Spleen (tissue), 11 donors: ENCODE measurements around the gene POSTN. TPM values are rescaled to one million over a fixed set of nuclear protein-coding genes. Genes with fewer than 3 reads are reported as not detected.

Source experiments
- DNase-seq: peaks from one replicate; pipeline ENCODE4 v3.0.0-alpha.2; 2020
- H3K27ac ChIP-seq, 8 donors: fragments of 200-600 bp; sonication (generic) in 7 of 8; 1 replicate in 4 of 8; 2 replicates in 4 of 8; pipeline versions ENCODE4 v1.5.0 to v1.8.0; 2016 to 2021; ENCODE audit warnings: inconsistent platforms in 4 of 8, mild to moderate bottlenecking in 4 of 8, moderate library complexity in 1 of 8
- H3K27me3 ChIP-seq, 7 donors: fragments of 200-600 bp; sonication (generic) in 6 of 7; replicated peaks in 1 of 7; 1 replicate in 4 of 7; 2 replicates in 3 of 7; pipeline versions ENCODE4 v1.5.0 to v1.8.0; 2016 to 2021; ENCODE audit warnings: inconsistent platforms in 3 of 7, mild to moderate bottlenecking in 1 of 7
- H3K36me3 ChIP-seq, 6 donors: fragments of 200-600 bp; sonication (generic) in 5 of 6; 1 replicate in 4 of 6; 2 replicates in 2 of 6; pipeline versions ENCODE4 v1.5.0 to v1.8.0; 2016 to 2021; ENCODE audit warnings: inconsistent platforms in 2 of 6
- H3K4me1 ChIP-seq, 6 donors: fragments of 200-600 bp; sonication (generic) in 5 of 6; 1 replicate in 3 of 6; 2 replicates in 3 of 6; pipeline versions ENCODE4 v1.5.0 to v1.8.0; 2016 to 2021; ENCODE audit warnings: inconsistent platforms in 3 of 6
- H3K4me3 ChIP-seq, 8 donors: fragments of 200-600 bp; sonication (generic) in 7 of 8; 1 replicate in 4 of 8; 2 replicates in 4 of 8; pipeline versions ENCODE4 v1.5.0 to v1.8.0; 2016 to 2021; ENCODE audit warnings: inconsistent platforms in 4 of 8, mild to moderate bottlenecking in 4 of 8, moderate library complexity in 2 of 8
- H3K9me3 ChIP-seq, 8 donors: fragments of 200-600 bp; sonication (generic) in 7 of 8; 1 replicate in 4 of 8; 2 replicates in 4 of 8; pipeline versions ENCODE4 v1.5.0 to v1.8.0; 2016 to 2021; ENCODE audit warnings: inconsistent platforms in 4 of 8
- CTCF ChIP-seq, 11 experiments: fragments of 200-600 bp in 7 of 11; fragments of 450-650 bp in 4 of 11; sonication (generic) in 4 of 11; IDR thresholded peaks in 8 of 11; conservative IDR thresholded peaks in 3 of 11; 1 replicate in 7 of 11; 2 replicates in 4 of 11; pipeline versions ENCODE4 v1.4.0 to v1.8.0; 2016 to 2021; ENCODE audit warnings: antibody characterized with exemption in 11 of 11, inconsistent platforms in 4 of 11, mild to moderate bottlenecking in 1 of 11
- POLR2A ChIP-seq, 3 donors: fragments of 450-650 bp; IDR thresholded peaks; one replicate each; pipeline ENCODE4 v1.5.1; 2017; ENCODE audit warnings: antibody characterized with exemption in 3 of 3, mild to moderate bottlenecking in 1 of 3
- POLR2AphosphoS5 ChIP-seq, 3 donors: sonication (generic); formaldehyde crosslinking; IDR thresholded peaks; one replicate each; pipeline ENCODE4 v1.5.1; 2017; ENCODE audit warnings: antibody characterized with exemption in 3 of 3
- WGBS, 5 donors: extraction: QIAGEN DNeasy Blood & Tissue Kit in 3 of 5; methylation state at CpG; one replicate each; pipeline versions ENCODE4 v1.1.5 to v1.1.7; 2013 to 2018; 5-methylcytosine and 5-hydroxymethylcytosine counted together
- intact Hi-C: fragments of 100-400 bp; cut with DNase I; formaldehyde crosslinking; loops from one replicate; pipeline ENCODE4 v1.15.0; 2023; ENCODE audit warnings: low total_unique reads
- polyA plus RNA-seq, 3 donors: library from polyadenylated mRNA; stranded (reverse); fragments of 200-250 nt; gene quantifications; one replicate each; pipeline ENCODE4 v1.2.1, GENCODE V29; 2013
- total RNA-seq, 7 donors: library from RNA; depleted of rRNA in 3 of 7; stranded (reverse); fragments of >200 nt in 3 of 7; fragmentation: NEBNext Ultra II Directional in 4 of 7; extraction: Animal tissue kit (Norgen Biotek cat#: 25700) in 4 of 7; gene quantifications; one replicate each; pipeline versions ENCODE4 v1.1.0 to v1.2.1, GENCODE V29; 2016 to 2021
- donor health status: healthy with polysubstance abuse.
- donor health status: DM: no; HTN: no; CAD: no; lungs with moderate emphysema.
- donor health status: DM: no; HTN: no; CAD: no.
- donor health status: Bipolar disorder and iron deficiency.
- donor health status: healthy.
- donor health status: DM: no; HTN: no; CAD: no.
- donor health status: DM: yes; HTN: yes; CAD: no.

POSTN gene
- total and polyA plus RNA-seq, 10 donors, result 0.17 to 2.2 (median 0.68) TPM; not detected in 1

DNA sequence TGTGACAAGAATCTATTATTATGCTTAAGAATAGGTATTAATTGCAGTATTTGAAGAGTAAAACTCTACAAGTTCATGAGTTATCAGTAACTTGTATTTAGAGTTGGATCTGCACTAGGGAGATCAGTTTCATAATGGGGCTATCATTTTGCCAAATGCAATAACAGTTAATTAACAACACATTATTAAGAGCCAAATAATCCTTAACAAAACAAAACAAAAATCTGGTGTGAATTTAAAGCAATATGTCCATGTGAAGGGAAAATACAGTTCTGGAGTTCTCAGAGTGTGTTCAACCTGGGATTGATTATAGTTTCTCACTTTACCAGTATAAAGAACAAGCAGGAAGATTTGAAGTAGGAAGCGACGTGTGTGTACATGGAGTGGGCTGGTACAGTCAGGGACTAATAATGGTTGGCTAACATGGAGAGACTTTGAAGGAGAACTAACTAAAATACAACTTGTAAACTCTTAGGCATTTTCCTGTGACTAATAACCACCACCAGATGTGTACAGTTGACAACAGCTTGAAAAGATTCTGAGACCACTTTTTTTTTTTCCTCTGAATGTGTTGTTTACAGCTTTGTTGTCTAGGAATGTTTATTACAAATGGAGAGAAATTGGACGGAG is 58.5 kb downstream of the POSTN start:
- no peak overlapping the region for H3K27ac ChIP-seq
- H3K9me3 ChIP-seq, result peaks cover 0 to 5% (median 0%) of the 10 kb centered on the region in 8 donors
- no peaks in the 10 kb centered on the region for H3K36me3 ChIP-seq
- TF ChIP-seq CTCF (IDR thresholded peaks at IDR 0.05 in 8 of 11, conservative IDR thresholded peaks at IDR 0.05 in 3 of 11) (no peak), POLR2A (IDR thresholded peaks at IDR 0.05) (no peak), POLR2AphosphoS5 (IDR thresholded peaks at IDR 0.05) (no peak)
- no peaks in the 10 kb centered on the region for H3K27me3 ChIP-seq
- WGBS, 5 donors, result 82 to 92% (median 88%) methylated on average over 3 of the region's 3 CpGs
- no peak for DNase-seq
- no peaks in the 10 kb centered on the region for H3K4me1 ChIP-seq
- no peak overlapping the region for H3K4me3 ChIP-seq
- intact Hi-C loops, result no loop called here

DNA sequence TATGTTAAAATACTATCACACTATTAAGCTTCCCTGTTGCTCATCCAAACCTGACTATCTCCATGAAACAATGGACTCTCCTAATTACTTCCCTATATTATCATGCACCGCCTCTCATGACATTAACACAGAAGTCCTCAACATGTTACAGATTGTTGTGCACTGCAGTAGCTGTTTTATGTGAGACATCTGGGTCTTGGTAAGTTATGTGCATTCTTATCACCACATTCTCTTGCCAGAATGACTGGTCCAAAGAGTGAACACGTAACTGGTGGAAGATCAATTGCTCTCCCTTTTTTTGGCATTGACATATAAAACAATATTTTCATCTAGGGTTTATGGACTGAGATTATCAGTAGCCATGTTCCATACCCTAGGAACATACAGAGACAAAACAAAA is 59.4 kb downstream of the POSTN start:
- H3K27ac ChIP-seq, result no peak overlapping the region
- TF ChIP-seq POLR2A (IDR thresholded peaks at IDR 0.05) (no peak), CTCF (IDR thresholded peaks at IDR 0.05 in 8 of 11, conservative IDR thresholded peaks at IDR 0.05 in 3 of 11) (no peak)
- H3K27me3 ChIP-seq, result no peaks in the 10 kb centered on the region
- 81 to 85% (median 85%) methylated on average over 2 of the region's 2 CpGs for WGBS, 5 donors
- no peaks in the 10 kb centered on the region for H3K36me3 ChIP-seq
- H3K4me3 ChIP-seq, result no peak overlapping the region
- no peaks in the 10 kb centered on the region for H3K4me1 ChIP-seq
- intact Hi-C loops, result no loop called here
- no peak for DNase-seq
- no peaks in the 10 kb centered on the region for H3K9me3 ChIP-seq

DNA sequence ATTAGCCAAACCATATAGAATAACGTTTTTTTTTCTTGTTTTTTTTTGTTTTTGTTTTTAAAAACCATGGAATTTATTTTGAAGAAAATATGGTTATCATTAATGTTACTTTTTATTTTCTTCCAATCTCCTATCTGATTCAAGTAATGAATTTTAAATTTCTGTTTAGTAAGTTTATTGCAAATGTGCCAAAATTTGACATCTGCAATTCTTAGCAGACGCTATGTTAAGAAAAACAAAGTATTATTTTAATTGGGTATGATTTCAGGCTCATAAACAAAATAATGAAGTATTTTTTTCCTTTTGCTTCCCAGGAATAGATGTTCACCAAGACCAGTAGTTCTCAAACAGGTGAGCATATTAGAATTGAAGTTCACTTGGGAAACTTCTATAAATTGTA is 63.1 kb downstream of the POSTN start:
- H3K27ac ChIP-seq, result no peak overlapping the region
- intact Hi-C loops, result no loop called here
- H3K4me1 ChIP-seq, result no peaks in the 10 kb centered on the region
- H3K36me3 ChIP-seq, result no peaks in the 10 kb centered on the region
- WGBS, 5 donors, result 67 to 84% (median 70%) methylated on average over 2 of the region's 2 CpGs
- DNase-seq, result no peak
- peaks cover 0 to 21% (median 12%) of the 10 kb centered on the region in 8 donors for H3K9me3 ChIP-seq
- TF ChIP-seq POLR2A (IDR thresholded peaks at IDR 0.05), result no peak
- no peak for TF ChIP-seq POLR2AphosphoS5 (IDR thresholded peaks at IDR 0.05)
- no peak for TF ChIP-seq CTCF (IDR thresholded peaks at IDR 0.05 in 8 of 11, conservative IDR thresholded peaks at IDR 0.05 in 3 of 11)
- H3K4me3 ChIP-seq, result no peak overlapping the region
- H3K27me3 ChIP-seq, result no peaks in the 10 kb centered on the region

- Histone ChIP-seq H3K27ac (no peak overlapping the region), H3K4me1 (no peaks in the 10 kb centered on the region), H3K27me3 (no peaks in the 10 kb centered on the region), H3K36me3 (no peaks in the 10 kb centered on the region), H3K4me3 (no peak overlapping the region), H3K9me3 (peaks cover 0 to 26% (median 13%) of the 10 kb centered on the region in 8 donors)
- WGBS, 5 donors, result 82 to 100% (median 86%) methylated on average over 1 of the region's 1 CpG
- intact Hi-C loops, result no loop called here
- no peak for DNase-seq
- TF ChIP-seq POLR2AphosphoS5 (IDR thresholded peaks at IDR 0.05), result no peak
- TF ChIP-seq CTCF (IDR thresholded peaks at IDR 0.05 in 8 of 11, conservative IDR thresholded peaks at IDR 0.05 in 3 of 11), result no peak
- TF ChIP-seq POLR2A (IDR thresholded peaks at IDR 0.05), result no peak
These were observed 63.9 kb downstream of the POSTN start for GRCh38 chr13:37534676-37535075.
